ENCODE data around the gene CRTC3.

GRCh38 chr15:90629217-90629616, 99.5 kb downstream of the CRTC3 start:
- TF ChIP-seq CTCF (conservative IDR thresholded peaks at IDR 0.05; ENCODE audit: low read length) (no peak), EZH2phosphoT487 (IDR thresholded peaks at IDR 0.05; ENCODE audit: borderline replicate concordance, low read depth, low read length) (no peak)

Measured in OCI-LY7 (cell line).